ENCODE measurements around the gene MTNR1A. TPM values are rescaled to one million over a fixed set of nuclear protein-coding genes. Genes with fewer than 3 reads are reported as not detected.

The MTNR1A gene
- total and polyA plus RNA-seq, 9 of the 15 experiments (the other 6 are each of a cell fraction or from before 2014, with no cell fraction given), result 0.09 to 0.12 (median 0.10) TPM; not detected in 5

DNA sequence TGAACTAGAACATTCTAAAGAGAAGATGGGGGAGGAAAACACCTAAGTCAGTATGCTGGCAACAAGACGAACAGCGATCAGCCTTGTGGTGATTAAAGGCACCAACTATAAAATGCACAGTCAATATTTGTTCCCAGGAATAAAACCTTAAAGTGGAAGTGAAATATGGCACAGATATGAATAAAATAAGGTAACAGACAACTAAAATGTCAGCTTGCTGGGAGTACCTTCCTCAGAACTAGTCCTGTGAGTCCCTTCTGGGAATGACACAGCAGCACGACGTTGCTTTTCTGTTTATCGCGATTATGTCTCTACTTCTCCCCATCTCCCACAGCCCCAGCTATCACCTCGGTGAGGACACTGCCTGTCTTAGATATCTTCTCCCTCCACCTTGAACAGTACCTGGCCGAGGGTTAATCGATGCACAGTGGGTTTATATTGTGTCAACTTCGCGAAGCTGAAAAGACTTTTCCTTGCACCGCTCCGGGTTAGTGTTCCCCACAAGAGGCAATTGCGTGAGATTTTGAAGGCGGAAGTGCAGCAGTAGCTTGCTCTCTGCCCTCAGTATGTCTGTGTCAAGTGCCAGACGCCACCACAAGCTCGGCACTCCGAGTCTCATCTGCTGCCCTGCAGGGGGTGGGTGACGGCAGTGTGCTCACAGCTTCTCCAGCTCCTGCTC lies 17.4 kb downstream of the MTNR1A start (continued):
- TF ChIP-seq, protein P1, sequence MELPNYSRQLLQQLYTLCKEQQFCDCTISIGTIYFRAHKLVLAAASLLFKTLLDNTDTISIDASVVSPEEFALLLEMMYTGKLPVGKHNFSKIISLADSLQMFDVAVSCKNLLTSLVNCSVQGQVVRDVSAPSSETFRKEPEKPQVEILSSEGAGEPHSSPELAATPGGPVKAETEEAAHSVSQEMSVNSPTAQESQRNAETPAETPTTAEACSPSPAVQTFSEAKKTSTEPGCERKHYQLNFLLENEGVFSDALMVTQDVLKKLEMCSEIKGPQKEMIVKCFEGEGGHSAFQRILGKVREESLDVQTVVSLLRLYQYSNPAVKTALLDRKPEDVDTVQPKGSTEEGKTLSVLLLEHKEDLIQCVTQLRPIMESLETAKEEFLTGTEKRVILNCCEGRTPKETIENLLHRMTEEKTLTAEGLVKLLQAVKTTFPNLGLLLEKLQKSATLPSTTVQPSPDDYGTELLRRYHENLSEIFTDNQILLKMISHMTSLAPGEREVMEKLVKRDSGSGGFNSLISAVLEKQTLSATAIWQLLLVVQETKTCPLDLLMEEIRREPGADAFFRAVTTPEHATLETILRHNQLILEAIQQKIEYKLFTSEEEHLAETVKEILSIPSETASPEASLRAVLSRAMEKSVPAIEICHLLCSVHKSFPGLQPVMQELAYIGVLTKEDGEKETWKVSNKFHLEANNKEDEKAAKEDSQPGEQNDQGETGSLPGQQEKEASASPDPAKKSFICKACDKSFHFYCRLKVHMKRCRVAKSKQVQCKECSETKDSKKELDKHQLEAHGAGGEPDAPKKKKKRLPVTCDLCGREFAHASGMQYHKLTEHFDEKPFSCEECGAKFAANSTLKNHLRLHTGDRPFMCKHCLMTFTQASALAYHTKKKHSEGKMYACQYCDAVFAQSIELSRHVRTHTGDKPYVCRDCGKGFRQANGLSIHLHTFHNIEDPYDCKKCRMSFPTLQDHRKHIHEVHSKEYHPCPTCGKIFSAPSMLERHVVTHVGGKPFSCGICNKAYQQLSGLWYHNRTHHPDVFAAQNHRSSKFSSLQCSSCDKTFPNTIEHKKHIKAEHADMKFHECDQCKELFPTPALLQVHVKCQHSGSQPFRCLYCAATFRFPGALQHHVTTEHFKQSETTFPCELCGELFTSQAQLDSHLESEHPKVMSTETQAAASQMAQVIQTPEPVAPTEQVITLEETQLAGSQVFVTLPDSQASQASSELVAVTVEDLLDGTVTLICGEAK (IDR thresholded peaks at IDR 0.05), result 0 out of 2 replicates have a peak, but pooled peaks have one; percentile 23
- TF ChIP-seq, protein P1 (CRISPR knock-in tag; IDR thresholded peaks at IDR 0.05), result no peak
- TF ChIP-seq POLR2A (conservative IDR thresholded peaks at IDR 0.05) (peak; percentile 66), CHD4 (IDR thresholded peaks at IDR 0.05; ENCODE audit: insufficient read depth, insufficient replicate concordance, low read depth, low read length, poor library complexity, severe bottlenecking) (no peak), ETV1 (tag; conservative IDR thresholded peaks at IDR 0.05; ENCODE audit: low read depth) (peak; percentile 46), ZNF431 (CRISPR knock-in tag; IDR thresholded peaks at IDR 0.05) (no peak), XRCC3 (IDR thresholded peaks at IDR 0.05) (no peak), ZNF586 (CRISPR knock-in tag; conservative IDR thresholded peaks at IDR 0.05) (no peak), TEAD2 (tag; IDR thresholded peaks at IDR 0.05) (no peak), ZNF197 (CRISPR knock-in tag; IDR thresholded peaks at IDR 0.05; ENCODE audit: low read depth) (no peak), NFRKB (IDR thresholded peaks at IDR 0.05; ENCODE audit: low read depth) (peak; percentile 64; the same call in 1 of the 2 replicates), TAF9B (IDR thresholded peaks at IDR 0.05; ENCODE audit: partially characterized antibody) (peak; percentile 46), SMARCE1 (IDR thresholded peaks at IDR 0.05) (peak; percentile 66), CREB1 (IDR thresholded peaks at IDR 0.05) (0 out of 2 replicates have a peak, but pooled peaks have one; percentile 29), CREB1 (CRISPR knock-in tag; IDR thresholded peaks at IDR 0.05) (no peak)
- TF ChIP-seq, protein P2, sequence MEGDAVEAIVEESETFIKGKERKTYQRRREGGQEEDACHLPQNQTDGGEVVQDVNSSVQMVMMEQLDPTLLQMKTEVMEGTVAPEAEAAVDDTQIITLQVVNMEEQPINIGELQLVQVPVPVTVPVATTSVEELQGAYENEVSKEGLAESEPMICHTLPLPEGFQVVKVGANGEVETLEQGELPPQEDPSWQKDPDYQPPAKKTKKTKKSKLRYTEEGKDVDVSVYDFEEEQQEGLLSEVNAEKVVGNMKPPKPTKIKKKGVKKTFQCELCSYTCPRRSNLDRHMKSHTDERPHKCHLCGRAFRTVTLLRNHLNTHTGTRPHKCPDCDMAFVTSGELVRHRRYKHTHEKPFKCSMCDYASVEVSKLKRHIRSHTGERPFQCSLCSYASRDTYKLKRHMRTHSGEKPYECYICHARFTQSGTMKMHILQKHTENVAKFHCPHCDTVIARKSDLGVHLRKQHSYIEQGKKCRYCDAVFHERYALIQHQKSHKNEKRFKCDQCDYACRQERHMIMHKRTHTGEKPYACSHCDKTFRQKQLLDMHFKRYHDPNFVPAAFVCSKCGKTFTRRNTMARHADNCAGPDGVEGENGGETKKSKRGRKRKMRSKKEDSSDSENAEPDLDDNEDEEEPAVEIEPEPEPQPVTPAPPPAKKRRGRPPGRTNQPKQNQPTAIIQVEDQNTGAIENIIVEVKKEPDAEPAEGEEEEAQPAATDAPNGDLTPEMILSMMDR (IDR thresholded peaks at IDR 0.05 in 2 of 3, conservative IDR thresholded peaks at IDR 0.05 in 1 of 3; ENCODE audit: insufficient read depth in 2 of 3, low read depth in 1 of 3, low read length in 3 of 3), result peak in 1 of 3 experiments; percentile 29; a peak in 1 of 6 replicates
- TF ChIP-seq, protein P3, sequence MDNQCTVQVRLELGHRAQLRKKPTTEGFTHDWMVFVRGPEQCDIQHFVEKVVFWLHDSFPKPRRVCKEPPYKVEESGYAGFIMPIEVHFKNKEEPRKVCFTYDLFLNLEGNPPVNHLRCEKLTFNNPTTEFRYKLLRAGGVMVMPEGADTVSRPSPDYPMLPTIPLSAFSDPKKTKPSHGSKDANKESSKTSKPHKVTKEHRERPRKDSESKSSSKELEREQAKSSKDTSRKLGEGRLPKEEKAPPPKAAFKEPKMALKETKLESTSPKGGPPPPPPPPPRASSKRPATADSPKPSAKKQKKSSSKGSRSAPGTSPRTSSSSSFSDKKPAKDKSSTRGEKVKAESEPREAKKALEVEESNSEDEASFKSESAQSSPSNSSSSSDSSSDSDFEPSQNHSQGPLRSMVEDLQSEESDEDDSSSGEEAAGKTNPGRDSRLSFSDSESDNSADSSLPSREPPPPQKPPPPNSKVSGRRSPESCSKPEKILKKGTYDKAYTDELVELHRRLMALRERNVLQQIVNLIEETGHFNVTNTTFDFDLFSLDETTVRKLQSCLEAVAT (IDR thresholded peaks at IDR 0.05), result no peak
